Fibroblast of the aortic adventitia (primary cell): Measurements from ENCODE around the gene ACRV1. TPM values are rescaled to one million over a fixed set of nuclear protein-coding genes. Genes with fewer than 3 reads are reported as not detected.

Experiments
- DNase-seq: peaks from one replicate; pipeline ENCODE4 v3.0.0-alpha.2; 2010; ENCODE audit warnings: low read depth
- H3K4me3 ChIP-seq: 2 replicates; pipeline ENCODE4 v1.5.1; 2011; ENCODE audit warnings: low read depth, mild to moderate bottlenecking, control low read depth, low read length, moderate library complexity
- total RNA-seq: library from RNA; depleted of rRNA; stranded (reverse); fragments of >200 nt; gene quantifications from 2 replicates; pipeline ENCODE4 v1.2.3, GENCODE V29; 2012; ENCODE audit warnings: low replicate concordance
- TF ChIP-seq, protein P1 (sequence below): IDR thresholded peaks from 2 replicates; pipeline ENCODE4 v1.5.1; 2011; ENCODE audit warnings: mild to moderate bottlenecking, low read length, control low read depth, inconsistent platforms; ENCODE audit not compliant: insufficient read depth

The ACRV1 gene
- total RNA-seq, 1 donor, result not detected

DNA sequence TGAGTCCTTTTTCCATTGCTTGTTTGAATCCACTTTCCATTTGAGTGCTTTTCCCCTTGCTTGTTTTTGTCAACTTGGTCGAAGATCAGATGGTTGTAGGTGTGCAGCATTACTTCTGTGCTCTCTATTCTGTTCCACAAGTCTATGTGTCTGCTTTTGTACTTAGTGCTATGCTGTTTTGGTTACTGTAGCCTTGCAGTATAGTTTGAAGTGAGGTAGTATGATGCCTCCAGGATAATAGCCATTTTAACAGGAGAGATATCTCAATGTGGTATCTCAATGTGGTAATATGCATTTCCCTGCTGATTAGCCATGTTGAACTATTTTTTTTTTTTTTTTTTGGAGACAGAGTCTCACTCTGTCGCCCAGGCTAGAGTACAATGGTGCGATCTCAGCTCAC lies 16.7 kb downstream of the ACRV1 start:
- TF ChIP-seq, protein P1, sequence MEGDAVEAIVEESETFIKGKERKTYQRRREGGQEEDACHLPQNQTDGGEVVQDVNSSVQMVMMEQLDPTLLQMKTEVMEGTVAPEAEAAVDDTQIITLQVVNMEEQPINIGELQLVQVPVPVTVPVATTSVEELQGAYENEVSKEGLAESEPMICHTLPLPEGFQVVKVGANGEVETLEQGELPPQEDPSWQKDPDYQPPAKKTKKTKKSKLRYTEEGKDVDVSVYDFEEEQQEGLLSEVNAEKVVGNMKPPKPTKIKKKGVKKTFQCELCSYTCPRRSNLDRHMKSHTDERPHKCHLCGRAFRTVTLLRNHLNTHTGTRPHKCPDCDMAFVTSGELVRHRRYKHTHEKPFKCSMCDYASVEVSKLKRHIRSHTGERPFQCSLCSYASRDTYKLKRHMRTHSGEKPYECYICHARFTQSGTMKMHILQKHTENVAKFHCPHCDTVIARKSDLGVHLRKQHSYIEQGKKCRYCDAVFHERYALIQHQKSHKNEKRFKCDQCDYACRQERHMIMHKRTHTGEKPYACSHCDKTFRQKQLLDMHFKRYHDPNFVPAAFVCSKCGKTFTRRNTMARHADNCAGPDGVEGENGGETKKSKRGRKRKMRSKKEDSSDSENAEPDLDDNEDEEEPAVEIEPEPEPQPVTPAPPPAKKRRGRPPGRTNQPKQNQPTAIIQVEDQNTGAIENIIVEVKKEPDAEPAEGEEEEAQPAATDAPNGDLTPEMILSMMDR, result no peak
- no peak for DNase-seq
- no peak overlapping the region for H3K4me3 ChIP-seq

GRCh38 chr11:125662689-125663088 lies 18.0 kb downstream of the ACRV1 start:
- DNase-seq, result no peak
- TF ChIP-seq, protein P1, result no peak
- H3K4me3 ChIP-seq, result no peak overlapping the region

- H3K4me3 ChIP-seq, result no peak overlapping the region
- no peak for DNase-seq
- TF ChIP-seq, protein P1, result no peak
These were observed 31.0 kb downstream of the ACRV1 start for GRCh38 chr11:125649465-125650166.

- no peak overlapping the region for H3K4me3 ChIP-seq
- DNase-seq, result no peak
- TF ChIP-seq, protein P1, result no peak
These were observed 34.8 kb downstream of the ACRV1 start for GRCh38 chr11:125645871-125646270.

- H3K4me3 ChIP-seq, result no peak overlapping the region
- DNase-seq, result no peak
- TF ChIP-seq, protein P1, result no peak
These were observed 42.3 kb downstream of the ACRV1 start for GRCh38 chr11:125638315-125638714.

GRCh38 chr11:125637840-125638239 lies 42.8 kb downstream of the ACRV1 start:
- DNase-seq, result no peak
- no peak overlapping the region for H3K4me3 ChIP-seq
- TF ChIP-seq, protein P1, result no peak
